Measurements from ENCODE around the gene GALNT1.
"Not testable (repeated sequence)": the region's sequence is repeated elsewhere in the genome, so short reads cannot be mapped to it uniquely, and the experiment has no call there.

The GALNT1 gene

GRCh38 chr18:35570182-35570581, 11.4 kb upstream of the GALNT1 start:
- no peak for DNase-seq (ENCODE audit: low read depth)

GRCh38 chr18:35571138-35571537, 10.4 kb upstream of the GALNT1 start:
- DNase-seq (ENCODE audit: low read depth), result no peak
- no peak overlapping the region for H3K4me3 ChIP-seq (ENCODE audit: low read depth, low read length)
- TF ChIP-seq MAX (IDR thresholded peaks at IDR 0.05; ENCODE audit: low read depth, low read length), result no peak
- TF ChIP-seq, protein P1, sequence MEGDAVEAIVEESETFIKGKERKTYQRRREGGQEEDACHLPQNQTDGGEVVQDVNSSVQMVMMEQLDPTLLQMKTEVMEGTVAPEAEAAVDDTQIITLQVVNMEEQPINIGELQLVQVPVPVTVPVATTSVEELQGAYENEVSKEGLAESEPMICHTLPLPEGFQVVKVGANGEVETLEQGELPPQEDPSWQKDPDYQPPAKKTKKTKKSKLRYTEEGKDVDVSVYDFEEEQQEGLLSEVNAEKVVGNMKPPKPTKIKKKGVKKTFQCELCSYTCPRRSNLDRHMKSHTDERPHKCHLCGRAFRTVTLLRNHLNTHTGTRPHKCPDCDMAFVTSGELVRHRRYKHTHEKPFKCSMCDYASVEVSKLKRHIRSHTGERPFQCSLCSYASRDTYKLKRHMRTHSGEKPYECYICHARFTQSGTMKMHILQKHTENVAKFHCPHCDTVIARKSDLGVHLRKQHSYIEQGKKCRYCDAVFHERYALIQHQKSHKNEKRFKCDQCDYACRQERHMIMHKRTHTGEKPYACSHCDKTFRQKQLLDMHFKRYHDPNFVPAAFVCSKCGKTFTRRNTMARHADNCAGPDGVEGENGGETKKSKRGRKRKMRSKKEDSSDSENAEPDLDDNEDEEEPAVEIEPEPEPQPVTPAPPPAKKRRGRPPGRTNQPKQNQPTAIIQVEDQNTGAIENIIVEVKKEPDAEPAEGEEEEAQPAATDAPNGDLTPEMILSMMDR (IDR thresholded peaks at IDR 0.05; ENCODE audit: low read depth, low read length), result no peak
- TF ChIP-seq POLR2A (IDR thresholded peaks at IDR 0.05; ENCODE audit: extremely low read depth, insufficient read length), result no peak
- TF ChIP-seq MYC (IDR thresholded peaks at IDR 0.05; ENCODE audit: low read depth, low read length), result no peak

More at GRCh38 chr18:35570182-35570581, 11.4 kb upstream of the GALNT1 start:
- H3K4me3 ChIP-seq (ENCODE audit: low read depth, low read length), result no peak overlapping the region
- TF ChIP-seq, protein P1 (IDR thresholded peaks at IDR 0.05; ENCODE audit: low read depth, low read length), result no peak
- no peak for TF ChIP-seq MYC (IDR thresholded peaks at IDR 0.05; ENCODE audit: low read depth, low read length)
- no peak for TF ChIP-seq POLR2A (IDR thresholded peaks at IDR 0.05; ENCODE audit: extremely low read depth, insufficient read length)
- TF ChIP-seq MAX (IDR thresholded peaks at IDR 0.05; ENCODE audit: low read depth, low read length), result no peak

- no peak for TF ChIP-seq MAX (IDR thresholded peaks at IDR 0.05; ENCODE audit: low read depth, low read length)
- no peak for DNase-seq (ENCODE audit: low read depth)
- no peak overlapping the region for H3K4me3 ChIP-seq (ENCODE audit: low read depth, low read length)
Measured at GRCh38 chr18:35572644-35573043, 8.9 kb upstream of the GALNT1 start.

GRCh38 chr18:35573531-35573930, 8.0 kb upstream of the GALNT1 start:
- TF ChIP-seq, protein P1 (IDR thresholded peaks at IDR 0.05; ENCODE audit: low read depth, low read length), result no peak
- TF ChIP-seq POLR2A (IDR thresholded peaks at IDR 0.05; ENCODE audit: extremely low read depth, insufficient read length) (no peak), MYC (IDR thresholded peaks at IDR 0.05; ENCODE audit: low read depth, low read length) (no peak), MAX (IDR thresholded peaks at IDR 0.05; ENCODE audit: low read depth, low read length) (no peak)
- no peak for DNase-seq (ENCODE audit: low read depth)
- no peak overlapping the region for H3K4me3 ChIP-seq (ENCODE audit: low read depth, low read length)

- H3K4me3 ChIP-seq (ENCODE audit: low read depth, low read length); DNase-seq (ENCODE audit: low read depth): not testable (repeated sequence)
Measured at GRCh38 chr18:35576240-35576845, 5.2 kb upstream of the GALNT1 start.

- H3K4me3 ChIP-seq (ENCODE audit: low read depth, low read length), result no peak overlapping the region
- DNase-seq (ENCODE audit: low read depth), result no peak
- TF ChIP-seq MYC (IDR thresholded peaks at IDR 0.05; ENCODE audit: low read depth, low read length), result no peak
- TF ChIP-seq POLR2A (IDR thresholded peaks at IDR 0.05; ENCODE audit: extremely low read depth, insufficient read length), result no peak
- TF ChIP-seq MAX (IDR thresholded peaks at IDR 0.05; ENCODE audit: low read depth, low read length), result no peak
- TF ChIP-seq, protein P1 (IDR thresholded peaks at IDR 0.05; ENCODE audit: low read depth, low read length), result no peak
Measured at GRCh38 chr18:35577045-35577848, 4.3 kb upstream of the GALNT1 start.
